Measurements from ENCODE around the gene MELK. TPM values are rescaled to one million over a fixed set of nuclear protein-coding genes. Genes with fewer than 3 reads are reported as not detected.
A peak's percentile ranks its signal among the peaks of the same experiment; 100 is the strongest.

Gene MELK
- total and polyA plus RNA-seq, 2 of the 13 experiments (the other 11 are each of a cell fraction or from before 2014, with no cell fraction given) = 16.7 to 50.4 TPM

GRCh38 chr9:36572515-36573418 is at the start of gene MELK (continued):
- peak; percentile 71; the same call in 1 of the 2 replicates for TF ChIP-seq ZNF343 (CRISPR knock-in tag; IDR thresholded peaks at IDR 0.05)
- TF ChIP-seq BATF2 (CRISPR knock-in tag; IDR thresholded peaks at IDR 0.05) = 0 out of 2 replicates have a peak, but pooled peaks have one; percentile 71
- no peak for TF ChIP-seq PAX8 (CRISPR knock-in tag; IDR thresholded peaks at IDR 0.05; ENCODE audit: borderline replicate concordance)
- TF ChIP-seq NONO (IDR thresholded peaks at IDR 0.05) = no peak
- TF ChIP-seq NONO (CRISPR knock-in tag; conservative IDR thresholded peaks at IDR 0.05) = peak; percentile 86
- peak; percentile 85 for TF ChIP-seq GMEB2 (CRISPR knock-in tag; IDR thresholded peaks at IDR 0.05; ENCODE audit: low read depth)
- peak; percentile 74; the same call in 1 of the 2 replicates for TF ChIP-seq SRY (CRISPR knock-in tag; IDR thresholded peaks at IDR 0.05)
- TF ChIP-seq MZF1 (CRISPR knock-in tag; IDR thresholded peaks at IDR 0.05; ENCODE audit: borderline replicate concordance) = no peak
- TF ChIP-seq ZHX2 (IDR thresholded peaks at IDR 0.05; ENCODE audit: low read depth) = no peak
- TF ChIP-seq ZHX2 (CRISPR knock-in tag; IDR thresholded peaks at IDR 0.05; ENCODE audit: borderline replicate concordance) = no peak
- peak; percentile 82 for TF ChIP-seq ZNF431 (CRISPR knock-in tag; IDR thresholded peaks at IDR 0.05; ENCODE audit: borderline replicate concordance, low read depth)
- no peak for TF ChIP-seq FOXO4 (CRISPR knock-in tag; conservative IDR thresholded peaks at IDR 0.05)
- TF ChIP-seq BCLAF1 (IDR thresholded peaks at IDR 0.05) = no peak
- no peak for TF ChIP-seq ZNF775 (CRISPR knock-in tag; IDR thresholded peaks at IDR 0.05; ENCODE audit: borderline replicate concordance)
